ENCODE data around the gene DOK3. TPM values are rescaled to one million over a fixed set of nuclear protein-coding genes. Genes with fewer than 3 reads are reported as not detected.

Gene DOK3
- total RNA-seq, 1 donor from 2014 or later, result 16.2 TPM

- intact Hi-C loops (cut with DNase I), result loop anchor here (5.0 kb wide), 1 partner anchor 57 kb away; the partner anchor contains the start of gene PFN3
- ATAC-seq (no peak), DNase-seq (ENCODE audit: low spot score) (no peak)
These were observed 50.7 kb downstream of the DOK3 start for GRCh38 chr5:177458912-177459350.

DNA sequence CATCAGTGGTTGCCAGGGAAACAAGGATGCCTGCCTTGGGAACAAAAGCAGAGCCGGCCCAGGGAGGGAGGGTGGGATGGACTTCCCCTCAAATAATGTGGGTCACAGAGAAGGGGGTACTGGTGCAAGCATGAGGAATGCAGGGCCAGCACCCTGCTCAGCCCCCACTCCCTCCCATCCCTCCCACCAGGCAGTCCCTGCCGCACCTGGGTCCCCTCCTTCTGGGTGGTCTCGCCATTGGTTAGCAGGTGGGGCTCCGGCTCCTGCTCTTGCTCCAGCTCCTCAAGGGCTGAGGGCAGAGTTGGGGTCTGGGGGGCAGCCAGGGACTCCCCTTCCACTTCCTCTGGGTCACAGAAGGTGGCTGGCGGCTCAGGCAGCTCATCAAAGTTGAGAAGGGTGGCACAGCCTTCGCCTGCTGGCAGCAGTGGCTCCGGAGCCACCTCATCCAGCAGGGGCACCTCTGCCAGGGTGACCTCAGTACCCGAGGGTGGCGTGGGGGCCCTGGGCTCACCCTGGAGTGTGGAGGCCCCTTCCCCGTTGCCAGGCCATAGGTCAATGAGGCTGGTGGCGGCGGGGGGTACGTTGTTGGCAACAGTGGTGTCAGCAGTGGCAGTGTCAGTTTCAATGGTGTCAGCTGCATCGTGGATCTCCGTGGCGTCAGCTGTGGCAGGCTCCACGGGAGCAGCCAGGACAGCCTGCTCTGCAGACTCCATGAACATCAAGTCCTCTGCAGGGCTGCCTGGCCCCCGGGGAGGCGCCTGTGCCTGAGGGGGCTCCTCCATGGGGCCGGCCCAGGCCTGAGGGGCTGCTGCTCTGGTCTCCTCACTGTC is 51.6 kb downstream of the DOK3 start:
- intact Hi-C loops (cut with DNase I), result loop anchor here (5.0 kb wide), 1 partner anchor 56 kb away; the partner anchor contains the start of gene PFN3
- no peak for DNase-seq (ENCODE audit: low spot score)

GRCh38 chr5:177456976-177457851 is 52.4 kb downstream of the DOK3 start:
- intact Hi-C loops (cut with DNase I), result loop anchor here (5.0 kb wide), 1 partner anchor 55 kb away; the partner anchor contains the start of gene PFN3
- peak; percentile 73 for ATAC-seq
- no peak for DNase-seq (ENCODE audit: low spot score)

More for the DNA sequence above, 51.6 kb downstream of the DOK3 start:
- no peak for ATAC-seq

DNA sequence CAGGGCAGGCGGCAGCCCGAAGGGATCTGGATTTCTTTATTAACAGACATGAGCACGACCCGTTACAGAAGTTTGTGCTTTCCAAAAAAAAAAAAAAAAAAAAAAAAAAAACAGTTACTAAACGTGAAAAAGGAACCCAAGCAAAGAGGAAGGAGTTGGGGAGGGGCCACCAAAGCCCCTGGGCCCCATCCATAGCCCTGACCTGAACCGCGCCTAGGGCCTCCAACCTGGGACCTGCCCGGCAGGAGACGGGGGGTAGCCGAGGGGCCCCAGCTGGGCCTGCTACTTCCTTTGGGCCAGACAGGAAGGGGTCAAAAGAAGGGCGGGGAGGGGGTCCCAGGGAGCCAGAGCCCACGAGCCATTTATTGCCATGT is 53.0 kb downstream of the DOK3 start:
- intact Hi-C loops (cut with DNase I), result loop anchor here (5.0 kb wide), 1 partner anchor 54 kb away; the partner anchor contains the start of gene PFN3
- DNase-seq (ENCODE audit: low spot score) (no peak), ATAC-seq (peak; percentile 3)

- intact Hi-C loops (cut with DNase I), result loop anchor here (5.0 kb wide), 1 partner anchor 54 kb away; the partner anchor contains the start of gene PFN3
- ATAC-seq, result peak; percentile 74
- peak; percentile 96 for DNase-seq (ENCODE audit: low spot score)
These were observed 53.7 kb downstream of the DOK3 start for GRCh38 chr5:177455661-177456590.

DNA sequence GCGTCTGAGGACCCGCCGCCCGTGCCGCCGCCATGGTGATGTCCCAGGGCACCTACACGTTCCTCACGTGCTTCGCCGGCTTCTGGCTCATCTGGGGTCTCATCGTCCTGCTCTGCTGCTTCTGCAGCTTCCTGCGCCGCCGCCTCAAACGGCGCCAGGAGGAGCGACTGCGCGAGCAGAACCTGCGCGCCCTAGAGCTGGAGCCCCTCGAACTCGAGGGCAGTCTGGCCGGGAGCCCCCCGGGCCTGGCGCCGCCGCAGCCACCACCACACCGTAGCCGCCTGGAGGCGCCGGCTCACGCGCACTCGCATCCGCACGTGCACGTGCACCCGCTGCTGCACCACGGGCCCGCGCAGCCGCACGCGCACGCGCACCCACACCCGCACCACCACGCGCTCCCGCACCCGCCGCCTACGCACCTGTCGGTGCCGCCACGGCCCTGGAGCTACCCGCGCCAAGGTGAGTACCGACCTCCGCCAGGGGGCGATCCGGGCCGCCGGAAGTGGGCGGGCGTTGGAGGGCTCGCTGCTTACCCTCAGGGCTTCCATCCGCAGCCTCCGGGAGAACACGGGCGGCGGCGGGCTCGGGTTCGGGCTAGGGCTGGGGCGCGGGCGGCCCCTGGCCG is 54.5 kb downstream of the DOK3 start:
- ATAC-seq (peak; percentile 11), DNase-seq (ENCODE audit: low spot score) (peak; percentile 86)
- intact Hi-C loops (cut with DNase I), result loop anchor here (5.0 kb wide), 1 partner anchor 53 kb away; the partner anchor contains the start of gene PFN3

DNA sequence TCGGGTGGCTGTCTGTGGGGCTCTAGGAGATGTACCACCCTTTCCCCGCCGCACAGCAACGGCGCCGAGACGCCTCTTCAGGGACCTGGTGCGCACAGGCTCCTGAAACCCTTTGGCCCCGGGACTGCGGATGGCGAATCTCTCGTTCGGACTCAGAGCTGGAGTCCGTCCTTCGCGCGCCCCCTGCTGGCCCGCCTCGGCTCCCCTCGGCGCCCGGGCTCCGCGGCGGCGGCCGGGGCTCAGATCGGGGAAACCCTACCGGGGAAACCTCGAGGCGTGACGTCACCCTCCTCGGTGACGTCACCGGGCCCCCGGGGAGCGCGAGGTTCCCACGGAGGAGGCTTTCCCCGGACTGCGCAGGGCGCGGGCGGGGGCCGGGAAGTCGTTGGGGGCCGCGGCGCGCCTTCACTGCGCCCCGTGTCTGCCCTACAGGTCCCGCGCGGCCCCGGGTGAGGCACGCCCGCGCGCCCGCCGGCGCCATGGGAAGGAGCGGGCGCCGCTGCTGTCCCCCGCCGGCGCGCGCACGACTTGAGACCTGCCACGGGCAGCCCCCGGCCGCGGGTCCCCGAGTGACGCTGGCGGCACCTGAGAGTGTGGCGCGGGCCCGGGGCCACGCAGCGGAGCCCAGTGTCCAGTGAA is 55.1 kb downstream of the DOK3 start:
- ATAC-seq, result peak; percentile 69
- intact Hi-C loops (cut with DNase I), result loop anchor here (5.0 kb wide), 1 partner anchor 52 kb away; the partner anchor contains the start of gene PFN3
- DNase-seq (ENCODE audit: low spot score), result peak; percentile 96

DNA sequence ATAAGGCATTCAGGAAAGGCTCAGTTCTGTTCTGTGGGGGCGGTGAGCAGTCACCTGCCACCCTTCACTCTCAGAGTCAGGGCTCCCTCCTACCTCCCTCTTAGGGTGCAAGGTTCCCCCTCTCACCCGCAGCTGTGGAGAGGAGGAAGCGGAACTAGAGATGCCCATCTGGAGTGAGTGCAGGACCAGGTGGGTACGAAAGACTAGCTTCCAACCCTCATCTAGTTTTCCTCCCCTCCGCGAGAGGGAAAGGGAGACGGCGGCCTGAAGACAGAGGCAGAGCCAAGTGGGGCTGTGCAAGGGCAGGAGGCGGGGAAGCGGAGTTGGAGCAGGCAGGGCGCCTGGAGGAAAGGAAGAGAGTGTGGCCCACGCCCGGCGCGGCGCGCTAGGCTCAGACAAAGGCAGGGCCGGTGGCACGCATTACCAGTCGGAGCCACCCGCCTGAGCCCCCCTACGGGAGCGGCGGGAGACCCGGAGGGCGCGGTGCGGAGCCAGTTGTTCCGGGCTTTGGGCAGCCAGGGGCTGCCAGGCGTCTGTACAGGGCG is 55.7 kb downstream of the DOK3 start:
- ATAC-seq (peak; percentile 7), DNase-seq (ENCODE audit: low spot score) (peak; percentile 78)
- intact Hi-C loops (cut with DNase I), result no loop called here

- ATAC-seq (no peak), DNase-seq (ENCODE audit: low spot score) (no peak)
- intact Hi-C loops (cut with DNase I), result no loop called here
These were observed 56.7 kb downstream of the DOK3 start for GRCh38 chr5:177452688-177453638.

Other genes with a start within 250 kb of the DOK3 start
- 24.4 TPM for gene RAB24, start 206.1 kb downstream of the DOK3 start, total RNA-seq
- gene PRELID1, start 206.0 kb downstream of the DOK3 start, total RNA-seq, result 50.1 TPM
- 9.9 TPM for gene MXD3, start 197.9 kb downstream of the DOK3 start, total RNA-seq
- gene LMAN2, start 158.2 kb downstream of the DOK3 start, total RNA-seq, result 70.0 TPM
- gene RGS14, start 151.9 kb downstream of the DOK3 start, total RNA-seq, result 9.3 TPM
- not detected for gene SLC34A1, start 125.4 kb downstream of the DOK3 start, total RNA-seq
- not detected for gene PFN3, start 109.2 kb downstream of the DOK3 start, total RNA-seq
- 0.49 TPM for gene F12, start 100.3 kb downstream of the DOK3 start, total RNA-seq
- 25.0 TPM for gene GRK6, start 83.2 kb downstream of the DOK3 start, total RNA-seq
- gene PRR7, start 63.0 kb downstream of the DOK3 start, total RNA-seq, result 8.2 TPM
- 63.5 TPM for gene DBN1, start 36.2 kb downstream of the DOK3 start, total RNA-seq
- 144 TPM for gene PDLIM7, start 12.2 kb downstream of the DOK3 start, total RNA-seq
- 68.2 TPM for gene DDX41, start 7.1 kb upstream of the DOK3 start, total RNA-seq
- gene FAM193B, start 44.7 kb upstream of the DOK3 start, total RNA-seq, result 113 TPM
- gene TMED9, start 82.4 kb upstream of the DOK3 start, total RNA-seq, result 81.0 TPM
- gene B4GALT7, start 90.3 kb upstream of the DOK3 start, total RNA-seq, result 16.5 TPM

Measured in sciatic nerve (tissue), 2 donors.